H7 (cell line): ENCODE data around the gene CCDC70. TPM values are rescaled to one million over a fixed set of nuclear protein-coding genes. Genes with fewer than 3 reads are reported as not detected.

Experiments
- DNase-seq: peaks from one replicate; pipeline ENCODE4 v3.0.0; 2012
- H3K27me3 ChIP-seq: 2 replicates; pipeline ENCODE4 v1.6.0; 2011; ENCODE audit warnings: mild to moderate bottlenecking, low read length; ENCODE audit not compliant: control insufficient read depth, insufficient read depth
- H3K36me3 ChIP-seq: replicated peaks from 2 replicates; pipeline ENCODE4 v1.5.1; 2011; ENCODE audit warnings: low read length; ENCODE audit not compliant: control insufficient read depth, insufficient read depth
- H3K4me3 ChIP-seq: 2 replicates; pipeline ENCODE4 v1.5.1; 2011; ENCODE audit warnings: low read depth, mild to moderate bottlenecking, control low read depth, low read length, moderate library complexity; ENCODE audit not compliant: insufficient read depth
- total RNA-seq: library from RNA; depleted of rRNA; stranded (reverse); fragments of >200 nt; shearing (Covaris generic); gene quantifications from 2 replicates; pipeline ENCODE4 v1.2.3, GENCODE V29; 2014; rRNA removed

The CCDC70 gene
- not detected in 2 replicates for total RNA-seq

GRCh38 chr13:51861723-51862300 is at the start of gene CCDC70:
CCDC70 (plus strand) TSS chr13:51861969; CDS start chr13:51865412, 3,443 bp downstream.
- Histone ChIP-seq H3K36me3 (no peaks in the 10 kb centered on the region), H3K4me3 (no peak within 1 kb of the TSS), H3K27me3 (no peaks in the 10 kb centered on the region)
- no peak for DNase-seq

- Histone ChIP-seq H3K4me3 (no peak overlapping the region), H3K27me3 (no peaks in the 10 kb centered on the region), H3K36me3 (no peaks in the 10 kb centered on the region)
- DNase-seq = no peak
These were observed 47.7 kb upstream of the CCDC70 start for GRCh38 chr13:51814071-51814470.

GRCh38 chr13:51814825-51815650 is 46.7 kb upstream of the CCDC70 start:
- Histone ChIP-seq H3K4me3 (no peak overlapping the region; the same call in 1 of the 2 replicates), H3K27me3 (no peaks in the 10 kb centered on the region), H3K36me3 (no peaks in the 10 kb centered on the region)
- DNase-seq = peak; percentile 87

- no peaks in the 10 kb centered on the region for H3K27me3 ChIP-seq
- no peak for DNase-seq
- H3K4me3 ChIP-seq = no peak overlapping the region
- no peaks in the 10 kb centered on the region for H3K36me3 ChIP-seq
These were observed 45.9 kb upstream of the CCDC70 start for GRCh38 chr13:51815848-51816247.

GRCh38 chr13:51816604-51817249 is 45.0 kb upstream of the CCDC70 start:
- no peak for DNase-seq
- Histone ChIP-seq H3K27me3 (no peaks in the 10 kb centered on the region), H3K4me3 (no peak overlapping the region), H3K36me3 (no peaks in the 10 kb centered on the region)

GRCh38 chr13:51817717-51818116 is 44.1 kb upstream of the CCDC70 start:
- DNase-seq = no peak
- Histone ChIP-seq H3K27me3 (no peaks in the 10 kb centered on the region), H3K4me3 (no peak overlapping the region), H3K36me3 (no peaks in the 10 kb centered on the region)

GRCh38 chr13:51818276-51818675 is 43.5 kb upstream of the CCDC70 start:
- no peak overlapping the region for H3K4me3 ChIP-seq
- H3K27me3 ChIP-seq = no peaks in the 10 kb centered on the region
- DNase-seq = no peak
- H3K36me3 ChIP-seq = no peaks in the 10 kb centered on the region

- Histone ChIP-seq H3K27me3 (no peaks in the 10 kb centered on the region), H3K36me3 (no peaks in the 10 kb centered on the region), H3K4me3 (no peak overlapping the region)
- no peak for DNase-seq
These were observed 42.8 kb upstream of the CCDC70 start for GRCh38 chr13:51818781-51819511.

GRCh38 chr13:51819544-51819943 is 42.2 kb upstream of the CCDC70 start:
- H3K4me3 ChIP-seq = no peak overlapping the region
- H3K36me3 ChIP-seq = no peaks in the 10 kb centered on the region
- no peaks in the 10 kb centered on the region for H3K27me3 ChIP-seq
- no peak for DNase-seq

GRCh38 chr13:51820016-51820597 is 41.7 kb upstream of the CCDC70 start:
- Histone ChIP-seq H3K36me3 (no peaks in the 10 kb centered on the region), H3K4me3 (no peak overlapping the region), H3K27me3 (no peaks in the 10 kb centered on the region)
- DNase-seq = no peak

GRCh38 chr13:51821606-51822005 is 40.2 kb upstream of the CCDC70 start:
- no peaks in the 10 kb centered on the region for H3K36me3 ChIP-seq
- no peak for DNase-seq
- H3K4me3 ChIP-seq = no peak overlapping the region
- no peaks in the 10 kb centered on the region for H3K27me3 ChIP-seq

GRCh38 chr13:51822106-51822815 is 39.5 kb upstream of the CCDC70 start:
- Histone ChIP-seq H3K4me3 (no peak overlapping the region), H3K36me3 (no peaks in the 10 kb centered on the region), H3K27me3 (no peaks in the 10 kb centered on the region)
- no peak for DNase-seq

GRCh38 chr13:51823359-51823758 is 38.4 kb upstream of the CCDC70 start:
- Histone ChIP-seq H3K27me3 (no peaks in the 10 kb centered on the region), H3K4me3 (no peak overlapping the region), H3K36me3 (no peaks in the 10 kb centered on the region)
- DNase-seq = no peak

GRCh38 chr13:51823863-51824262 is 37.9 kb upstream of the CCDC70 start:
- Histone ChIP-seq H3K4me3 (no peak overlapping the region), H3K36me3 (no peaks in the 10 kb centered on the region), H3K27me3 (no peaks in the 10 kb centered on the region)
- DNase-seq = no peak
